Osteoblast (primary cell): ENCODE measurements around the gene TTLL1. TPM values are rescaled to one million over a fixed set of nuclear protein-coding genes. Genes with fewer than 3 reads are reported as not detected.

ENCODE experiments used
- DNase-seq: peaks from one replicate; pipeline ENCODE4 v3.0.0; 2011; ENCODE audit warnings: low spot score, mixed read lengths; ENCODE audit not compliant: insufficient read length; ENCODE audit errors: missing footprints
- H2AFZ ChIP-seq: 2 replicates; pipeline ENCODE4 v1.6.0; 2011; ENCODE audit warnings: mild to moderate bottlenecking, low read length
- H3K27ac ChIP-seq: 2 replicates; pipeline ENCODE4 v1.5.1; 2011; ENCODE audit warnings: mild to moderate bottlenecking, low read depth, low read length, moderate library complexity
- H3K27me3 ChIP-seq: 2 replicates; pipeline ENCODE4 v1.6.0; 2012; ENCODE audit warnings: mild to moderate bottlenecking, control low read depth, inconsistent platforms, low read length, moderate library complexity; ENCODE audit not compliant: insufficient read depth
- H3K36me3 ChIP-seq: 2 replicates; pipeline ENCODE4 v1.5.1; 2011; ENCODE audit warnings: mild to moderate bottlenecking, low read length, control low read depth, moderate library complexity; ENCODE audit not compliant: insufficient read depth
- H3K4me1 ChIP-seq: 2 replicates; pipeline ENCODE4 v1.5.1; 2011; ENCODE audit warnings: mild to moderate bottlenecking, low read length, control low read depth, moderate library complexity; ENCODE audit not compliant: insufficient read depth
- H3K4me2 ChIP-seq: 2 replicates; pipeline ENCODE4 v1.6.0; 2011; ENCODE audit warnings: mild to moderate bottlenecking, low read length; ENCODE audit not compliant: insufficient read depth
- H3K4me3 ChIP-seq: fragments of 200-600 bp; sonication (generic); 3 replicates; pipeline ENCODE4 v1.5.1; 2012; ENCODE audit warnings: mild to moderate bottlenecking, low read length, inconsistent platforms; ENCODE audit not compliant: insufficient read depth
- H3K79me2 ChIP-seq: 2 replicates; pipeline ENCODE4 v1.6.0; 2012; ENCODE audit warnings: mild to moderate bottlenecking, low read length, control low read depth, inconsistent platforms; ENCODE audit not compliant: insufficient read depth
- H3K9me3 ChIP-seq: 2 replicates; pipeline ENCODE4 v1.5.1; 2011; ENCODE audit warnings: low read depth, low read length, control low read depth
- H4K20me1 ChIP-seq: 2 replicates; pipeline ENCODE4 v1.6.0; 2012; ENCODE audit warnings: mild to moderate bottlenecking, low read length, control low read depth; ENCODE audit not compliant: insufficient read depth
- CTCF ChIP-seq: IDR thresholded peaks from 2 replicates; pipeline ENCODE4 v1.5.1; 2011; ENCODE audit warnings: mild to moderate bottlenecking, low read depth, low read length, moderate library complexity; ENCODE audit errors: extremely low read depth
- total RNA-seq: library from RNA; depleted of rRNA; stranded (reverse); fragments of >200 nt; gene quantifications from 2 replicates; pipeline ENCODE4 v1.2.3, GENCODE V29; 2012

TTLL1 gene
- total RNA-seq, 1 donor, result 15.9 TPM

- Histone ChIP-seq H3K4me3 (no peak overlapping the region), H3K4me1 (no peaks in the 10 kb centered on the region), H3K27ac (no peak overlapping the region), H4K20me1 (peaks cover 3% of the 10 kb centered on the region), H3K36me3 (peaks cover 3% of the 10 kb centered on the region), H3K4me2 (no peak overlapping the region), H3K79me2 (no peaks in the 10 kb centered on the region), H2AFZ (no peak overlapping the region), H3K27me3 (no peaks in the 10 kb centered on the region), H3K9me3 (no peaks in the 10 kb centered on the region)
- TF ChIP-seq CTCF, result no peak
- DNase-seq, result peak; percentile 61
Measured at GRCh38 chr22:43077121-43077877, 11.9 kb downstream of the TTLL1 start.

- Histone ChIP-seq H3K27ac (peak overlapping the region; percentile 98), H2AFZ (peak overlapping the region; percentile 57)
- DNase-seq, result peak; percentile 82
Measured at GRCh38 chr22:43066844-43067385, 22.3 kb downstream of the TTLL1 start.

GRCh38 chr22:43066134-43066533 is 23.1 kb downstream of the TTLL1 start:
- Histone ChIP-seq H3K4me1 (peaks cover 9% of the 10 kb centered on the region), H4K20me1 (no peaks in the 10 kb centered on the region)
- TF ChIP-seq CTCF, result no peak

More at GRCh38 chr22:43066844-43067385, 22.3 kb downstream of the TTLL1 start:
- Histone ChIP-seq H3K4me2 (no peak overlapping the region), H3K9me3 (no peaks in the 10 kb centered on the region), H4K20me1 (no peaks in the 10 kb centered on the region), H3K36me3 (peaks cover 10% of the 10 kb centered on the region), H3K4me1 (peaks cover 9% of the 10 kb centered on the region), H3K79me2 (no peaks in the 10 kb centered on the region), H3K4me3 (no peak overlapping the region), H3K27me3 (no peaks in the 10 kb centered on the region)
- no peak for TF ChIP-seq CTCF

GRCh38 chr22:43060183-43060582 is 29.0 kb downstream of the TTLL1 start:
- no peaks in the 10 kb centered on the region for H3K79me2 ChIP-seq
- no peak overlapping the region for H2AFZ ChIP-seq
- TF ChIP-seq CTCF, result peak; percentile 61
- H3K27ac ChIP-seq, result no peak overlapping the region
- H3K4me2 ChIP-seq, result no peak overlapping the region
- no peak for DNase-seq
- H3K9me3 ChIP-seq, result no peaks in the 10 kb centered on the region
- no peaks in the 10 kb centered on the region for H3K27me3 ChIP-seq
- no peak overlapping the region for H3K4me3 ChIP-seq
- H3K4me1 ChIP-seq, result no peaks in the 10 kb centered on the region
- peaks cover 11% of the 10 kb centered on the region for H3K36me3 ChIP-seq
- no peaks in the 10 kb centered on the region for H4K20me1 ChIP-seq

More at GRCh38 chr22:43066134-43066533, 23.1 kb downstream of the TTLL1 start:
- H3K36me3 ChIP-seq, result peaks cover 10% of the 10 kb centered on the region
- DNase-seq, result peak; percentile 2
- no peak overlapping the region for H3K4me3 ChIP-seq
- no peaks in the 10 kb centered on the region for H3K79me2 ChIP-seq
- no peaks in the 10 kb centered on the region for H3K9me3 ChIP-seq
- H3K27ac ChIP-seq, result no peak overlapping the region
- H2AFZ ChIP-seq, result no peak overlapping the region
- H3K4me2 ChIP-seq, result no peak overlapping the region
- no peaks in the 10 kb centered on the region for H3K27me3 ChIP-seq
